GM12878 (cell line): ENCODE data around the gene SNRPA. TPM values are rescaled to one million over a fixed set of nuclear protein-coding genes. Genes with fewer than 3 reads are reported as not detected.

ENCODE experiments used
- ATAC-seq: fragments of 200-7000 bp; cut with Tn5 transposase; 3 replicates; pipeline ENCODE4 v1.9.1; 2020; ENCODE audit warnings: mild to moderate bottlenecking, moderate library complexity
- BruUV-seq: library from RNA; stranded (reverse); fragments of 400-500 nt; replicated peaks from 2 replicates; lab custom pipeline; 2021; lab: Mats Ljungman, UMichigan
- CTCF ChIA-PET: fragments of 300-600 bp; sonication (Branson Sonifier 250); formaldehyde crosslinking; extraction: SDS; loops from one replicate; lab custom pipeline; 2021; ENCODE audit warnings: inconsistent platforms; lab: Yijun Ruan, JAX
- POLR2A ChIA-PET: fragments of 350-600 bp; formaldehyde crosslinking; extraction: SDS; loops from one replicate; lab custom pipeline; 2021; ENCODE audit warnings: inconsistent platforms; lab: Charles Lee
- RAD21 ChIA-PET: fragments of 300-600 bp; sonication (Branson Sonifier 250); formaldehyde crosslinking; loops from one replicate; lab custom pipeline; 2023; ENCODE audit warnings: antibody characterized with exemption; ENCODE audit not compliant: unreplicated experiment; lab: Charles Lee
- SMC1A ChIA-PET: fragments of 300-600 bp; sonication (Branson Sonifier 250); formaldehyde crosslinking; loops from one replicate; lab custom pipeline; 2023; ENCODE audit not compliant: unreplicated experiment, uncharacterized antibody; lab: Charles Lee
- DNase-seq: peaks from one replicate; pipeline ENCODE4 v3.0.0-alpha.2; 2011; ENCODE audit warnings: low read depth, low spot score
- FAIRE-seq: peaks from 3 replicates; lab custom pipeline; 2011; peaks lifted over from hg19 to GRCh38; lab: Jason Lieb, UNC
- H2AFZ ChIP-seq: 2 replicates; pipeline ENCODE4 v1.6.0; 2011; ENCODE audit warnings: low read depth, low read length, control low read depth; ENCODE audit not compliant: control insufficient read depth
- H3K27ac ChIP-seq: 2 replicates; pipeline ENCODE4 v1.5.1; 2011; ENCODE audit warnings: control low read depth; ENCODE audit not compliant: control insufficient read depth, insufficient read depth
- H3K27me3 ChIP-seq, 2 experiments: replicated peaks in 1 of 2; 2 replicates each; pipeline versions ENCODE4 v1.6.0 to v1.6.1; 2011; ENCODE audit warnings: low read length in 1 of 2; ENCODE audit not compliant: control insufficient read depth in 2 of 2, insufficient read depth in 2 of 2
- H3K36me3 ChIP-seq, 2 experiments: 2 replicates each; pipeline ENCODE4 v1.5.1; 2011; ENCODE audit warnings: low read length in 1 of 2; ENCODE audit not compliant: control insufficient read depth in 2 of 2, insufficient read depth in 2 of 2
- H3K4me1 ChIP-seq: 2 replicates; pipeline ENCODE4 v1.6.1; 2011; ENCODE audit warnings: mild to moderate bottlenecking, low read length, moderate library complexity, mixed read lengths; ENCODE audit not compliant: control insufficient read depth, insufficient read depth
- H3K4me2 ChIP-seq: 2 replicates; pipeline ENCODE4 v1.6.0; 2011; ENCODE audit warnings: control low read depth; ENCODE audit not compliant: control insufficient read depth, insufficient read depth
- H3K4me3 ChIP-seq: fragments of 200-600 bp; sonication (generic); 2 replicates; pipeline ENCODE4 v1.5.1; 2016
- H3K79me2 ChIP-seq: 2 replicates; pipeline ENCODE4 v1.6.0; 2011; ENCODE audit warnings: low read length; ENCODE audit not compliant: control insufficient read depth, insufficient read depth
- H3K9ac ChIP-seq: 2 replicates; pipeline ENCODE4 v1.8.0; 2011; ENCODE audit warnings: low read length, control low read depth, mixed read lengths; ENCODE audit not compliant: control insufficient read depth, insufficient read depth
- H3K9me3 ChIP-seq: replicated peaks from 3 replicates; pipeline ENCODE4 v1.5.1; 2011; ENCODE audit warnings: mild to moderate bottlenecking, low read length; ENCODE audit not compliant: control insufficient read depth, insufficient read depth
- H4K20me1 ChIP-seq: 2 replicates; pipeline ENCODE4 v1.6.0; 2011; ENCODE audit not compliant: control insufficient read depth, insufficient read depth
- CBFB ChIP-seq: IDR thresholded peaks from 2 replicates; pipeline ENCODE4 v1.6.1; 2016; ENCODE audit warnings: antibody characterized with exemption, low read depth
- FOXK2 ChIP-seq: fragments of 450-650 bp; IDR thresholded peaks from 2 replicates; pipeline ENCODE4 v1.6.1; 2017; ENCODE audit warnings: mild to moderate bottlenecking, moderate library complexity
- MYB ChIP-seq: fragments of 150-350 bp; IDR thresholded peaks from 2 replicates; pipeline ENCODE4 v1.6.1; 2014; ENCODE audit warnings: mild to moderate bottlenecking, low read depth, low read length, borderline replicate concordance
- NRF1 ChIP-seq: conservative IDR thresholded peaks from 2 replicates; pipeline ENCODE4 v1.6.1; 2011; ENCODE audit warnings: mild to moderate bottlenecking, low read depth, low read length, improper control_type of control experiment
- SMAD5 ChIP-seq: IDR thresholded peaks from 2 replicates; pipeline ENCODE4 v1.6.1; 2016; ENCODE audit warnings: antibody characterized with exemption, low read depth
- SRF ChIP-seq, 2 experiments: IDR thresholded peaks; 2 replicates each; pipeline ENCODE4 v1.6.1; 2011; ENCODE audit warnings: low read depth in 2 of 2, low read length in 2 of 2, mild to moderate bottlenecking in 1 of 2, moderate library complexity in 1 of 2
- WGBS: methylation state at CpG from one replicate; pipeline ENCODE4 v1.1.6; 2016; ENCODE audit warnings: low lambda C conversion rate; ENCODE audit not compliant: insufficient replicate concordance, insufficient coverage; ENCODE audit errors: missing lambda C conversion rate; 5-methylcytosine and 5-hydroxymethylcytosine counted together
- in situ Hi-C: fragments of 300-500 bp; cut with MboI; formaldehyde crosslinking; loops from 9 replicates; pipeline ENCODE4 v1.14.3; 2018; ENCODE audit warnings: mixed read lengths
- intact Hi-C: fragments of 100-400 bp; cut with micrococcal nuclease; formaldehyde crosslinking; loops from one replicate; pipeline ENCODE4 v1.14.2; 2022; ENCODE audit not compliant: unreplicated experiment
- polyA plus RNA-seq, 11 experiments: library from polyadenylated mRNA; depleted of rRNA in 4 of 11; unstranded in 6 of 11; stranded (reverse) in 5 of 11; fragments of >200 nt; fragmentation: Nextera tagmentation in 4 of 11; fragmentation: Illumina TruSeq in 1 of 11; extraction: Ambion mirVana in 4 of 11; extraction: Trizol in 1 of 11; gene quantifications; 1 replicate in 1 of 11; 2 replicates in 10 of 11; pipeline versions ENCODE4 v1.2.1 to v1.2.3, GENCODE V29; 2011 to 2016; ENCODE audit warnings: inconsistent platforms in 2 of 11, missing spikeins in 2 of 11, low read depth in 1 of 11
- total RNA-seq, 4 experiments: library from RNA; depleted of rRNA in 3 of 4; stranded (reverse); fragments of >200 nt in 3 of 4; fragmentation: Illumina TruSeq in 1 of 4; extraction: Trizol in 1 of 4; gene quantifications; 2 replicates each; pipeline versions ENCODE4 v1.2.1 to v1.2.3, GENCODE V29; 2013 to 2021
- TF ChIP-seq, protein P1 (sequence below): fragments of 450-650 bp; IDR thresholded peaks from 2 replicates; pipeline ENCODE4 v1.6.1; 2016; ENCODE audit warnings: mild to moderate bottlenecking
- TF ChIP-seq, protein P2 (sequence below): fragments of 450-650 bp; IDR thresholded peaks from 2 replicates; pipeline ENCODE4 v1.6.1; 2017; ENCODE audit warnings: antibody characterized with exemption, mild to moderate bottlenecking, moderate library complexity

SNRPA gene
- total and polyA plus RNA-seq, 10 of the 15 experiments (the other 5 are each of a cell fraction or from before 2014, with no cell fraction given): 14.8 to 299 (median 202) TPM

DNA sequence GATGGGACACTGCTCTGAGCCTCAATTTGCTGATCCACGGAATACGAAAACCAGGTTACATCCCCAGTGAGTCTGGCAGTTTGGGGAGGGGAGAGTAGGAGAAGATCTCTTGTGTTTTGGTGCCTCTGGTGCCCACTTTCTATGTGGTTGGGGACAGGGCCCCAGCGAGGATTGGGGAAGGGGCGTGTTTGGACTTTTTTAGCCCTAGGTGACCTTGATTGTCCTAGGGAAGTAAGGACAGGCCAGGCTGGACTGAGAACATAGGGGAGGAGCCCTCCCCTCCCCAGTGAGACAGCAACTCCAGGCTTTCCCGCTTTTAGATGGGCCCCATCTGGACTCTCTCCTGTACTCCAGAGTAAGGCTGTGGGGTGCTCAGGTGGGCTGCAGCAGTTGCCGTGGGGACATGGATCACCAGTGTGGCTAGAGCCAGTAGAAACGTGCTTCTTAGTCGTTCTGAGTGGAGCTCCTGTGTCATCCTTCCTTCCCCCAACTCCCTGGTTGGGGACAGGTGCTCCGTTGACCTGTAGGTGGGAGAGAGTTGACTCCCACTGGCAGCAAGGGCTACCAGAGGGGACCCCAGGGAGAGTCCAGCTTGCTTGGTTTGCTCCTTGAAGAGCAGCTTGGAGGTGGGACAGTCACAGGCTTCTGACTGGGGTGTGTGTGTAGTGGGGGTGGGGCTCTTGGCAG lies 52.3 kb downstream of the SNRPA start:
- Histone ChIP-seq H4K20me1 (peaks cover 19% of the 10 kb centered on the region), H3K4me3 (peak overlapping the region; percentile 62), H3K79me2 (peaks cover 64% of the 10 kb centered on the region), H3K27me3 (no peaks in the 10 kb centered on the region), H3K4me1 (peaks cover 52% of the 10 kb centered on the region), H3K9me3 (no peaks in the 10 kb centered on the region), H3K4me2 (peak overlapping the region; percentile 91), H3K36me3 (peaks cover 15 to 23% of the 10 kb centered on the region in 2 experiments; a peak in 3 of 4 replicates), H3K27ac (peak overlapping the region; percentile 84), H2AFZ (no peak overlapping the region), H3K9ac (peak overlapping the region; percentile 67; the same call in 1 of the 2 replicates)
- ChIA-PET CTCF (interaction anchor here (1.1 to 1.9 kb wide), 6 partner anchors 26 to 140 kb away, joined by 3 to 7 read pairs (median 5); no protein-coding TSS in a partner anchor), RAD21 (interaction anchor here (0.6 to 3.2 kb wide), 7 partner anchors 25 to 520 kb away, joined by 3 to 18 read pairs (median 6); partner anchors contain the start of genes ACTMAP, NUMBL, RAB4B and SNRPA), POLR2A (interaction anchor here (0.7 to 2.7 kb wide), 3 partner anchors 25 to 56 kb away, joined by 3 to 23 read pairs (median 18); partner anchors contain the start of gene RAB4B), SMC1A (interaction anchor here (1.0 to 3.6 kb wide), 4 partner anchors 25 to 86 kb away, joined by 3 to 18 read pairs (median 4); partner anchors contain the start of genes ITPKC and RAB4B)
- in situ Hi-C loops (no loop called here), intact Hi-C loops (no loop called here)
- WGBS: 37% methylated on average over 9 of the region's 9 CpGs
- no peak for ATAC-seq
- peak; percentile 54 for FAIRE-seq
- no peak for DNase-seq
- no peak for TF ChIP-seq MYB
- TF ChIP-seq SRF (IDR thresholded peaks at IDR 0.05; ENCODE audit: low read depth in 2 of 2, low read length in 2 of 2): no peak
- no peak for TF ChIP-seq FOXK2
- TF ChIP-seq, protein P1, sequence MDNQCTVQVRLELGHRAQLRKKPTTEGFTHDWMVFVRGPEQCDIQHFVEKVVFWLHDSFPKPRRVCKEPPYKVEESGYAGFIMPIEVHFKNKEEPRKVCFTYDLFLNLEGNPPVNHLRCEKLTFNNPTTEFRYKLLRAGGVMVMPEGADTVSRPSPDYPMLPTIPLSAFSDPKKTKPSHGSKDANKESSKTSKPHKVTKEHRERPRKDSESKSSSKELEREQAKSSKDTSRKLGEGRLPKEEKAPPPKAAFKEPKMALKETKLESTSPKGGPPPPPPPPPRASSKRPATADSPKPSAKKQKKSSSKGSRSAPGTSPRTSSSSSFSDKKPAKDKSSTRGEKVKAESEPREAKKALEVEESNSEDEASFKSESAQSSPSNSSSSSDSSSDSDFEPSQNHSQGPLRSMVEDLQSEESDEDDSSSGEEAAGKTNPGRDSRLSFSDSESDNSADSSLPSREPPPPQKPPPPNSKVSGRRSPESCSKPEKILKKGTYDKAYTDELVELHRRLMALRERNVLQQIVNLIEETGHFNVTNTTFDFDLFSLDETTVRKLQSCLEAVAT: no peak
- peak; percentile 53; the same call in 1 of the 2 replicates for TF ChIP-seq SMAD5
- TF ChIP-seq, protein P2, sequence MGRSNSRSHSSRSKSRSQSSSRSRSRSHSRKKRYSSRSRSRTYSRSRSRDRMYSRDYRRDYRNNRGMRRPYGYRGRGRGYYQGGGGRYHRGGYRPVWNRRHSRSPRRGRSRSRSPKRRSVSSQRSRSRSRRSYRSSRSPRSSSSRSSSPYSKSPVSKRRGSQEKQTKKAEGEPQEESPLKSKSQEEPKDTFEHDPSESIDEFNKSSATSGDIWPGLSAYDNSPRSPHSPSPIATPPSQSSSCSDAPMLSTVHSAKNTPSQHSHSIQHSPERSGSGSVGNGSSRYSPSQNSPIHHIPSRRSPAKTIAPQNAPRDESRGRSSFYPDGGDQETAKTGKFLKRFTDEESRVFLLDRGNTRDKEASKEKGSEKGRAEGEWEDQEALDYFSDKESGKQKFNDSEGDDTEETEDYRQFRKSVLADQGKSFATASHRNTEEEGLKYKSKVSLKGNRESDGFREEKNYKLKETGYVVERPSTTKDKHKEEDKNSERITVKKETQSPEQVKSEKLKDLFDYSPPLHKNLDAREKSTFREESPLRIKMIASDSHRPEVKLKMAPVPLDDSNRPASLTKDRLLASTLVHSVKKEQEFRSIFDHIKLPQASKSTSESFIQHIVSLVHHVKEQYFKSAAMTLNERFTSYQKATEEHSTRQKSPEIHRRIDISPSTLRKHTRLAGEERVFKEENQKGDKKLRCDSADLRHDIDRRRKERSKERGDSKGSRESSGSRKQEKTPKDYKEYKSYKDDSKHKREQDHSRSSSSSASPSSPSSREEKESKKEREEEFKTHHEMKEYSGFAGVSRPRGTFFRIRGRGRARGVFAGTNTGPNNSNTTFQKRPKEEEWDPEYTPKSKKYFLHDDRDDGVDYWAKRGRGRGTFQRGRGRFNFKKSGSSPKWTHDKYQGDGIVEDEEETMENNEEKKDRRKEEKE: no peak
- TF ChIP-seq NRF1: no peak
- no peak for TF ChIP-seq CBFB
- no TSS peak for BruUV-seq
